H1 (cell line): ENCODE measurements around the gene PEX6. TPM values are rescaled to one million over a fixed set of nuclear protein-coding genes. Genes with fewer than 3 reads are reported as not detected.

Source experiments
- CTCF ChIA-PET: fragments of 300-600 bp; sonication (Branson Sonifier 250); formaldehyde crosslinking; loops from one replicate; lab custom pipeline; 2021; ENCODE audit not compliant: partially characterized antibody; lab: Charles Lee
- POLR2A ChIA-PET: fragments of 300-600 bp; sonication (Branson Sonifier 250); formaldehyde crosslinking; loops from one replicate; lab custom pipeline; 2021; ENCODE audit warnings: inconsistent platforms; ENCODE audit not compliant: partially characterized antibody; lab: Charles Lee
- DNase-seq, 2 experiments: peaks; one replicate each; pipeline versions ENCODE4 v3.0.0 to v3.0.0-alpha.2; 2010 to 2022; ENCODE audit warnings: low spot score in 2 of 2, low read depth in 1 of 2, mixed read lengths in 1 of 2
- FAIRE-seq: peaks from 2 replicates; lab custom pipeline; 2011; peaks lifted over from hg19 to GRCh38; lab: Jason Lieb, UNC
- H2AFZ ChIP-seq: 2 replicates; pipeline ENCODE4 v1.8.1; 2012; ENCODE audit warnings: low read length, inconsistent platforms
- H2AK5ac ChIP-seq: 2 replicates; pipeline ENCODE4 v1.6.1; 2013; ENCODE audit warnings: low read depth, low read length
- H2BK120ac ChIP-seq: replicated peaks from 2 replicates; pipeline ENCODE3; 2013; ENCODE audit warnings: low read depth, low read length, inconsistent platforms
- H2BK12ac ChIP-seq: 2 replicates; pipeline ENCODE4 v1.6.1; 2013; ENCODE audit warnings: low read depth, low read length
- H2BK15ac ChIP-seq: 2 replicates; pipeline ENCODE4 v1.6.1; 2013; ENCODE audit warnings: low read length
- H2BK20ac ChIP-seq: 2 replicates; pipeline ENCODE4 v1.6.1; 2013; ENCODE audit warnings: low read length
- H2BK5ac ChIP-seq: 2 replicates; pipeline ENCODE4 v1.6.1; 2013; ENCODE audit warnings: low read depth, low read length
- H3K14ac ChIP-seq: 2 replicates; pipeline ENCODE4 v1.6.1; 2013; ENCODE audit warnings: inconsistent platforms; ENCODE audit not compliant: insufficient read length
- H3K18ac ChIP-seq: 2 replicates; pipeline ENCODE4 v1.6.1; 2013; ENCODE audit warnings: low read length; ENCODE audit errors: extremely low read depth
- H3K23ac ChIP-seq: 2 replicates; pipeline ENCODE4 v1.6.1; 2013; ENCODE audit warnings: inconsistent platforms; ENCODE audit not compliant: insufficient read length
- H3K23me2 ChIP-seq: 2 replicates; pipeline ENCODE4 v1.6.1; 2013; ENCODE audit warnings: low read depth, low read length
- H3K27ac ChIP-seq: 2 replicates; pipeline ENCODE4 v1.6.1; 2011; ENCODE audit warnings: low read depth, low read length, inconsistent platforms
- H3K27me3 ChIP-seq, 4 experiments: replicated peaks in 1 of 4; 1 replicate in 1 of 4; 2 replicates in 3 of 4; pipeline versions ENCODE4 v1.6.1 to v1.8.1; 2011 to 2013; ENCODE audit warnings: low read length in 3 of 4, mild to moderate bottlenecking in 3 of 4, inconsistent platforms in 2 of 4, mixed read lengths in 2 of 4, moderate library complexity in 1 of 4; ENCODE audit not compliant: control insufficient read depth in 3 of 4, insufficient read depth in 3 of 4; ENCODE audit errors: extremely low read depth in 1 of 4
- H3K36me3 ChIP-seq, 4 experiments: 2 replicates each; pipeline versions ENCODE4 v1.6.1 to v1.8.1; 2011 to 2013; ENCODE audit warnings: mild to moderate bottlenecking in 4 of 4, low read length in 3 of 4, moderate library complexity in 2 of 4, control low read depth in 1 of 4, inconsistent platforms in 1 of 4; ENCODE audit not compliant: insufficient read depth in 4 of 4, control insufficient read depth in 2 of 4
- H3K4ac ChIP-seq: replicated peaks from 2 replicates; pipeline ENCODE3; 2013; ENCODE audit warnings: low read length, low read depth, mixed read lengths, inconsistent platforms; ENCODE audit not compliant: insufficient read length
- H3K4me1 ChIP-seq, 4 experiments: replicated peaks in 1 of 4; 1 replicate in 1 of 4; 2 replicates in 3 of 4; pipeline versions ENCODE4 v1.6.1 to v1.8.1; 2011 to 2013; ENCODE audit warnings: low read length in 3 of 4, inconsistent platforms in 2 of 4, mixed read lengths in 1 of 4; ENCODE audit not compliant: insufficient read depth in 4 of 4, control insufficient read depth in 3 of 4
- H3K4me2 ChIP-seq, 2 experiments: 2 replicates each; pipeline versions ENCODE4 v1.6.1 to v1.8.1; 2011 to 2013; ENCODE audit warnings: low read depth in 2 of 2, low read length in 2 of 2, control low read depth in 1 of 2, inconsistent platforms in 1 of 2, mild to moderate bottlenecking in 1 of 2; ENCODE audit not compliant: insufficient read depth in 1 of 2
- H3K4me3 ChIP-seq, 4 experiments: fragments of 200-600, 300-600 bp in 1 of 4; sonication (generic), shearing (Covaris generic), sonication (Bioruptor Twin) in 1 of 4; 2 replicates each; pipeline versions ENCODE4 v1.5.1 to v1.8.1; 2011 to 2016; ENCODE audit warnings: low read length in 4 of 4, low read depth in 3 of 4, control low read depth in 2 of 4, inconsistent platforms in 2 of 4, mild to moderate bottlenecking in 2 of 4, mixed read lengths in 1 of 4, moderate library complexity in 1 of 4; ENCODE audit not compliant: insufficient read depth in 2 of 4; ENCODE audit errors: extremely low read depth in 1 of 4
- H3K56ac ChIP-seq: replicated peaks from 2 replicates; pipeline ENCODE3; 2013; ENCODE audit warnings: low read depth, mild to moderate bottlenecking, mixed read lengths, low read length, inconsistent platforms; ENCODE audit not compliant: insufficient read length
- H3K79me1 ChIP-seq: 2 replicates; pipeline ENCODE4 v1.6.1; 2013; ENCODE audit warnings: low read depth, low read length, control low read depth
- H3K79me2 ChIP-seq, 2 experiments: 2 replicates each; pipeline versions ENCODE4 v1.6.1 to v1.8.1; 2012 to 2013; ENCODE audit warnings: low read length in 2 of 2, mild to moderate bottlenecking in 2 of 2, inconsistent platforms in 1 of 2; ENCODE audit not compliant: insufficient read depth in 2 of 2, control insufficient read depth in 1 of 2
- H3K9ac ChIP-seq, 4 experiments: replicated peaks in 1 of 4; 1 replicate in 1 of 4; 2 replicates in 3 of 4; pipeline versions ENCODE4 v1.6.1 to v1.8.1; 2011 to 2013; ENCODE audit warnings: low read depth in 3 of 4, low read length in 3 of 4, control low read depth in 2 of 4, mild to moderate bottlenecking in 2 of 4, moderate library complexity in 2 of 4, inconsistent platforms in 1 of 4; ENCODE audit errors: extremely low read depth in 1 of 4
- H3K9me3 ChIP-seq, 2 experiments: 2 replicates each; pipeline versions ENCODE4 v1.6.1 to v1.8.1; 2012 to 2013; ENCODE audit warnings: mild to moderate bottlenecking in 2 of 2, moderate library complexity in 2 of 2, control low read depth in 1 of 2, inconsistent platforms in 1 of 2, low read depth in 1 of 2, low read length in 1 of 2, mixed read lengths in 1 of 2; ENCODE audit not compliant: insufficient read depth in 2 of 2
- H4K20me1 ChIP-seq, 2 experiments: replicated peaks in 1 of 2; 2 replicates each; pipeline versions ENCODE3 to v1.8.1; 2011 to 2013; ENCODE audit warnings: inconsistent platforms in 2 of 2, low read length in 2 of 2, mild to moderate bottlenecking in 1 of 2; ENCODE audit not compliant: insufficient read depth in 2 of 2, control insufficient read depth in 1 of 2
- H4K5ac ChIP-seq: 2 replicates; pipeline ENCODE4 v1.6.1; 2013; ENCODE audit warnings: low read length, low read depth, mixed read lengths, inconsistent platforms; ENCODE audit not compliant: insufficient read length
- H4K8ac ChIP-seq: 2 replicates; pipeline ENCODE4 v1.8.0; 2013; ENCODE audit warnings: mild to moderate bottlenecking, moderate library complexity, low read length, inconsistent platforms; ENCODE audit not compliant: insufficient read depth; ENCODE audit errors: extremely low read depth
- H4K91ac ChIP-seq: replicated peaks from 2 replicates; pipeline ENCODE3; 2013; ENCODE audit warnings: low read length, mixed read lengths, inconsistent platforms; ENCODE audit not compliant: insufficient read length
- CBX5 ChIP-seq: fragments of 300-800, 300-1000 bp; sonication (generic); IDR thresholded peaks from 2 replicates; pipeline ENCODE4 v1.7.1; 2016; ENCODE audit warnings: antibody characterized with exemption, low read length, low read depth
- CBX8 ChIP-seq: fragments of 300-800, 300-1000 bp; sonication (generic); IDR thresholded peaks from 2 replicates; pipeline ENCODE4 v1.7.1; 2016; ENCODE audit warnings: low read depth, low read length, borderline replicate concordance
- FOSL1 ChIP-seq: IDR thresholded peaks from 2 replicates; pipeline ENCODE4 v1.6.1; 2011; ENCODE audit warnings: mild to moderate bottlenecking, low read depth, low read length, moderate library complexity; ENCODE audit not compliant: insufficient read depth
- POLR2A ChIP-seq, 2 experiments: IDR thresholded peaks; 1 replicate in 1 of 2; 2 replicates in 1 of 2; pipeline ENCODE4 v1.6.1; 2011; ENCODE audit warnings: low read depth in 2 of 2, low read length in 2 of 2, mild to moderate bottlenecking in 2 of 2; ENCODE audit errors: control extremely low read depth in 1 of 2
- SIX5 ChIP-seq: IDR thresholded peaks from 2 replicates; pipeline ENCODE4 v1.6.1; 2011; ENCODE audit warnings: mild to moderate bottlenecking, low read depth, low read length
- TEAD4 ChIP-seq: IDR thresholded peaks from 2 replicates; pipeline ENCODE4 v1.6.1; 2012; ENCODE audit warnings: low read depth, low read length, inconsistent platforms, mixed read lengths
- WGBS, 2 experiments: shearing (Covaris generic) in 1 of 2; methylation state at CpG; one replicate each; pipeline versions ENCODE4 v1.1.6 to v1.1.7; 2013 to 2015; ENCODE audit warnings: low lambda C conversion rate in 2 of 2, mixed read lengths in 2 of 2, inconsistent platforms in 1 of 2, low coverage in 1 of 2, missing lambda C conversion rate in 1 of 2; ENCODE audit not compliant: insufficient replicate concordance in 2 of 2, insufficient coverage in 1 of 2, insufficient read length in 1 of 2; ENCODE audit errors: extremely low coverage in 1 of 2, missing lambda C conversion rate in 1 of 2; 5-methylcytosine and 5-hydroxymethylcytosine counted together
- polyA plus RNA-seq, 7 experiments: library from polyadenylated mRNA; depleted of rRNA in 3 of 7; stranded (reverse) in 5 of 7; unstranded in 2 of 7; fragments of >200 nt in 5 of 7; fragments of 200-250 nt in 2 of 7; gene quantifications; 1 replicate in 5 of 7; 2 replicates in 1 of 7; 4 replicates in 1 of 7; pipeline versions ENCODE4 v1.2.1 to v1.2.3, GENCODE V29; 2011 to 2013; ENCODE audit warnings: missing spikeins in 2 of 7, mixed read lengths in 2 of 7
- total RNA-seq: library from RNA; stranded (reverse); fragmentation: NEBNext Ultra II Directional; extraction: Animal tissue kit (Norgen Biotek cat#: 25700); gene quantifications from 2 replicates; pipeline ENCODE4 v1.2.1, GENCODE V29; 2021

Gene PEX6
- total and polyA plus RNA-seq, 2 of the 8 experiments (the other 6 are each of a cell fraction or from before 2014, with no cell fraction given), result 6.4 to 12.5 TPM

DNA sequence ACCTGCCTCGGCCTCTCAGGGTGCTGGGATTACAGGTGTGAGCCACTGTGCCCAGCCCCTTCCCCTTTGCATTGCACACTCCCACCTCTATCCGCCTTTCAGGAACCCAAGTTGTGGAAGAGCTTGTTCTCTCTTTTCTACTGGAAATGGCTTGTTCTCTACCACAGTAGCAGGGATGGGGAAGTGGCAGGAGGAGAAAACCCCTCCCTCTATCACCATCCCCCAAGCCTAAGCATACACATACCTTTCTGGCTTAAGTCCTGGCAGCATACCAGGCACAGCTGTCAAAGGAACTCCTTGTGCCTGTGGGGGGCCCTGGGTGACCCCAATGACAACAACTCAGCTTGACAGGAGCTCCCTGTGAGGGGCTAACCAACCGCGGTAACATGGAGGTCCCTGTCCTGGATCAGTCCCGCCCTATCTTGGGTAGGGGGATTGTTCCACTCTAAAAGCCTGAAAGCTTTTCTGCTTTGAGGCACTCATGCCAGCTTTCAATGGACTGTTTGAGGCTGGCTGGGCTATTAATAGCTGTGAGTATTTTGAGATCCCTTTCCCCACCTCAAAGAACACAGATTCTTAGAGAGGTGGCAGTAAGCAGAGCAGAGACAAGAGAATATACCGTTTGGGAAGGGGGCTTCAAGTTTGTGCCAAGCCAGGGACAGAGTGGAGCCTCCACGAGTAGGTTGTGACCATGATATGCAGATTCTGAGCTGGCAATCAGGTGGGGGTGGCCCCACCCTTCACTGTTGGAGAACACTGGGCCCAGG, 37.4 kb upstream of the PEX6 start:
- Histone ChIP-seq H2BK20ac (no peak overlapping the region), H3K4me2 (no peak overlapping the region), H4K91ac (no peak overlapping the region), H2AFZ (no peak overlapping the region), H2BK120ac (no peak overlapping the region), H3K4me1 (peaks cover 0 to 12% (median 6%) of the 10 kb centered on the region in 4 experiments; a peak in 6 of 7 replicates), H2BK5ac (no peak overlapping the region; the same call in 1 of the 2 replicates), H3K27ac (no peak overlapping the region), H3K4me3 (no peak overlapping the region), H2AK5ac (no peak overlapping the region), H3K4ac (no peak overlapping the region), H3K36me3 (peaks cover 14 to 37% (median 25%) of the 10 kb centered on the region in 4 experiments; a peak in 7 of 8 replicates), H4K20me1 (peaks cover 0 to 2% of the 10 kb centered on the region in 2 experiments), H3K27me3 (no peaks in the 10 kb centered on the region), H3K18ac (no peak overlapping the region), H3K9me3 (no peaks in the 10 kb centered on the region), H4K8ac (no peak overlapping the region), H3K79me1 (peaks cover 8% of the 10 kb centered on the region), H3K23ac (no peak overlapping the region), H3K56ac (no peak overlapping the region), H3K79me2 (peaks cover 3 to 45% of the 10 kb centered on the region in 2 experiments; a peak in 2 of 4 replicates), H3K9ac (no peak overlapping the region; a peak in 2 of 7 replicates), H4K5ac (no peak overlapping the region), H3K14ac (no peak overlapping the region), H2BK15ac (no peak overlapping the region), H2BK12ac (no peak overlapping the region), H3K23me2 (peaks cover 10% of the 10 kb centered on the region)
- DNase-seq, result no peak
- no peak for FAIRE-seq
- ChIA-PET CTCF (interaction anchor here (0.8 to 1.3 kb wide), 6 partner anchors 10 to 67 kb away, joined by 3 to 5 read pairs (median 4); no protein-coding TSS in a partner anchor), POLR2A (interaction anchor here (0.8 to 27.9 kb wide), 9 partner anchors 9 to 121 kb away, joined by 3 to 584 read pairs (median 5); partner anchors contain the start of genes CNPY3, CUL7, KLC4 and MRPL2)
- TF ChIP-seq POLR2A (IDR thresholded peaks at IDR 0.05; ENCODE audit: control extremely low read depth in 1 of 2, low read depth in 2 of 2, low read length in 2 of 2), result no peak
- no peak for TF ChIP-seq CBX5
- TF ChIP-seq TEAD4, result 0 out of 2 replicates have a peak, but pooled peaks have one; percentile 12
- TF ChIP-seq CBX8, result no peak
- TF ChIP-seq SIX5, result no peak
- TF ChIP-seq FOSL1, result no peak
- 89% methylated on average over 7 of the region's 7 CpGs; no CpG with 5 or more reads in 1 of the 2 experiments for WGBS, 2 experiments
